ENCODE measurements around the gene ALG8.

- TF ChIP-seq EZH2phosphoT487 (IDR thresholded peaks at IDR 0.05; ENCODE audit: insufficient read depth, low read depth) = no peak
- no peak for TF ChIP-seq EZH2 (IDR thresholded peaks at IDR 0.05; ENCODE audit: insufficient read depth, poor library complexity, severe bottlenecking)
These were observed 28.1 kb downstream of the ALG8 start for GRCh38 chr11:78111298-78111697.

Measured in GM23248 (cell line).